Parathyroid adenoma (tissue), 2 donors: Measurements from ENCODE around the gene WDFY2.

Experiments used
- H2AFZ ChIP-seq: fragments of 300-600 bp; sonication (generic); one replicate; pipeline ENCODE4 v1.7.0; 2017; ENCODE audit warnings: antibody characterized with exemption, mild to moderate bottlenecking
- H3K27ac ChIP-seq: fragments of 300-600 bp; sonication (generic); one replicate; pipeline ENCODE4 v1.7.0; 2017
- H3K27me3 ChIP-seq: fragments of 300-600 bp; sonication (generic); one replicate; pipeline ENCODE4 v1.7.0; 2017; ENCODE audit warnings: low read length; ENCODE audit not compliant: control insufficient read depth, insufficient read depth
- H3K36me3 ChIP-seq: fragments of 300-600 bp; sonication (generic); one replicate; pipeline ENCODE4 v1.7.0; 2017; ENCODE audit warnings: low read length; ENCODE audit not compliant: control insufficient read depth, insufficient read depth
- H3K4me1 ChIP-seq: fragments of 300-600 bp; sonication (generic); one replicate; pipeline ENCODE4 v1.7.0; 2017; ENCODE audit warnings: control low read depth
- H3K4me2 ChIP-seq: fragments of 300-600 bp; sonication (generic); one replicate; pipeline ENCODE4 v1.7.0; 2017; ENCODE audit warnings: low read length
- H3K4me3 ChIP-seq: fragments of 300-600 bp; sonication (generic); one replicate; pipeline ENCODE4 v1.7.0; 2017; ENCODE audit warnings: low read depth, low read length
- H3K79me2 ChIP-seq: fragments of 300-600 bp; sonication (generic); one replicate; pipeline ENCODE4 v1.7.0; 2017; ENCODE audit warnings: control low read depth
- H3K9ac ChIP-seq: fragments of 300-600 bp; sonication (generic); one replicate; pipeline ENCODE4 v1.7.0; 2017; ENCODE audit warnings: mild to moderate bottlenecking
- H3K9me3 ChIP-seq: fragments of 300-600 bp; sonication (generic); one replicate; pipeline ENCODE4 v1.7.0; 2017; ENCODE audit warnings: low read length; ENCODE audit not compliant: control insufficient read depth
- CTCF ChIP-seq: fragments of 300-600 bp; sonication (generic); IDR thresholded peaks from one replicate; pipeline ENCODE4 v1.7.0; 2017; ENCODE audit warnings: antibody characterized with exemption, mild to moderate bottlenecking
- donor health status: primary hyperparathyroidism.

Gene WDFY2

DNA sequence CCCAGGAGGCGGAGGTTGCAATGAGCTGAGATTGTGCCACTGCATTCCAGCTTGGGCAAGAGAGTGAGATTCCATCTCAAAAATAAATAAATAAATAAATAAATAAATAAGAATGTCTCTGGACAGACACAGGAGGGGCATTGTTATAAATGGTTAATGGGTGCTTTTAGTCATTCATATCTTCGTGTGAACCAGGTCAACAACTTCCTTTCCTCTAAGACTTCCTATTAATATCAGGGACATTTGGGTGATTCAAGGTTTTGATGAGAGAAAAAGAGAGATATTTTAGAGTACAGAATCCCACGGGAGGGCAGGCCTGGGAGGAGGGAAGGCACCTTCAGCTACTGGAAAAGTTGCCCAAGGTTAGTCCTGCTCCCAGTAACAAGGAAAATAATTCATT, 195.8 kb downstream of the WDFY2 start:
- Histone ChIP-seq H3K79me2 (no peaks in the 10 kb centered on the region), H2AFZ (no peak overlapping the region), H3K4me3 (no peak overlapping the region), H3K36me3 (no peaks in the 10 kb centered on the region), H3K4me1 (peaks cover 20% of the 10 kb centered on the region), H3K9ac (no peak overlapping the region), H3K9me3 (no peaks in the 10 kb centered on the region), H3K27ac (no peak overlapping the region), H3K4me2 (no peak overlapping the region), H3K27me3 (no peaks in the 10 kb centered on the region)
- TF ChIP-seq CTCF = no peak

DNA sequence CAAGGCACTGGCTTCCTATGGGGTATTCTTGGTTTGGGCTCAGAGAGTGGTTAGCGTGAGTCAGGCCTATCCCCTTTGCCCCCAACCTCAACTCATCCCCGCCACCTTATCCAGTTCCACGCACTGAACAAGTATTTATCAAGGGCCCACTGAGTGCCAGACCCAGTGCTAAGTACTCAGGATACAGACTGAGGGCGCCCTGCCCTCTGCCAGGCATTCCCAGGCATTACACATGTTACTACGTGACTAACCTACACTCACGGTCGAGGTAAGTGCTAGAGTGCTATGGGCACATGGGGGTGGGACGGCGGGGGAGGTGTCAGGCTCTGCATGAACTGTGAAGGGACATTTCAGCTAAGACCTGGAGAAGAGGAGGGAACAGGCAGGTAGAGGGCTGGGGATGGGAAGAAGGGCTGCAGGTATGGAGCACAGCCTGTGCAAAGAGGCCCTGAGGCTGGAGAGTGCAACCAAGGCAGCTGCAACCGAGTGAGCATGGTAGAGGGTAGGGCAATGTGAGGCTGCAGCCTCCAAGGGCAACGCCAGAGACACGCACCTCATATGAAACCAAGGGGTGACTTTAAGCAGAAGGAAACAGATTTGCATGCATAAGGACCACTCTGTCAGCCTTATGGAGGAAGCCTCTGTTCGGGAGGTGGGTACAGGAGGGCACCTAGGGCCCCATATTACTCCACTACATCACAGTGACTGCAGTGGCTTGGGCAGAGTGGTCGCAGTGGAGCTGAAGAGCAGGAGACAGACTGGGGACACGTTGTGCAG, 197.2 kb downstream of the WDFY2 start:
- TF ChIP-seq CTCF = peak; percentile 13
- Histone ChIP-seq H3K9ac (no peak overlapping the region), H2AFZ (peak overlapping the region; percentile 51), H3K27ac (no peak overlapping the region), H3K9me3 (no peaks in the 10 kb centered on the region), H3K4me3 (no peak overlapping the region), H3K79me2 (no peaks in the 10 kb centered on the region), H3K4me1 (peaks cover 26% of the 10 kb centered on the region), H3K27me3 (no peaks in the 10 kb centered on the region), H3K36me3 (no peaks in the 10 kb centered on the region), H3K4me2 (no peak overlapping the region)

GRCh38 chr13:51782026-51782710, 197.9 kb downstream of the WDFY2 start:
- no peaks in the 10 kb centered on the region for H3K9me3 ChIP-seq
- no peak overlapping the region for H3K4me3 ChIP-seq
- H3K36me3 ChIP-seq = no peaks in the 10 kb centered on the region
- peak overlapping the region; percentile 7 for H3K4me2 ChIP-seq
- peak overlapping the region; percentile 51 for H2AFZ ChIP-seq
- H3K27me3 ChIP-seq = no peaks in the 10 kb centered on the region
- H3K79me2 ChIP-seq = no peaks in the 10 kb centered on the region
- no peak overlapping the region for H3K27ac ChIP-seq
- H3K4me1 ChIP-seq = peaks cover 31% of the 10 kb centered on the region
- TF ChIP-seq CTCF = no peak
- H3K9ac ChIP-seq = no peak overlapping the region

GRCh38 chr13:51783428-51784094, 199.3 kb downstream of the WDFY2 start:
- no peak overlapping the region for H3K9ac ChIP-seq
- H3K27ac ChIP-seq = peak overlapping the region; percentile 98
- H3K27me3 ChIP-seq = no peaks in the 10 kb centered on the region
- H3K79me2 ChIP-seq = no peaks in the 10 kb centered on the region
- H3K4me2 ChIP-seq = no peak overlapping the region
- no peak overlapping the region for H2AFZ ChIP-seq
- H3K36me3 ChIP-seq = no peaks in the 10 kb centered on the region
- H3K4me3 ChIP-seq = no peak overlapping the region
- no peaks in the 10 kb centered on the region for H3K9me3 ChIP-seq
- TF ChIP-seq CTCF = no peak
- H3K4me1 ChIP-seq = peaks cover 34% of the 10 kb centered on the region
